Keratinocyte (primary cell): ENCODE measurements around the gene KRTAP10-12. TPM values are rescaled to one million over a fixed set of nuclear protein-coding genes. Genes with fewer than 3 reads are reported as not detected.

Experiments
- DNase-seq: peaks from one replicate; pipeline ENCODE4 v3.0.0-alpha.2; 2011; ENCODE audit warnings: low read depth, missing footprints, low spot score
- FAIRE-seq: peaks from 2 replicates; lab custom pipeline; 2011; peaks lifted over from hg19 to GRCh38; lab: Jason Lieb, UNC
- H2AFZ ChIP-seq: 2 replicates; pipeline ENCODE4 v1.6.0; 2012; ENCODE audit warnings: low read length, control low read depth, inconsistent platforms; ENCODE audit not compliant: control insufficient read depth
- H3K27ac ChIP-seq: 2 replicates; pipeline ENCODE4 v1.5.1; 2011; ENCODE audit warnings: low read length; ENCODE audit not compliant: control insufficient read depth, insufficient read depth
- H3K27me3 ChIP-seq: 3 replicates; pipeline ENCODE4 v1.6.0; 2011; ENCODE audit warnings: low read length; ENCODE audit not compliant: control insufficient read depth, insufficient read depth; ENCODE audit errors: extremely low read depth
- H3K36me3 ChIP-seq, 2 experiments: 2 replicates in 1 of 2; 3 replicates in 1 of 2; pipeline ENCODE4 v1.5.1; 2011; ENCODE audit warnings: low read length in 2 of 2, mild to moderate bottlenecking in 1 of 2; ENCODE audit not compliant: control insufficient read depth in 2 of 2, insufficient read depth in 2 of 2; ENCODE audit errors: extremely low read depth in 1 of 2
- H3K4me1 ChIP-seq: 3 replicates; pipeline ENCODE4 v1.5.1; 2011; ENCODE audit warnings: low read length; ENCODE audit not compliant: control insufficient read depth, insufficient read depth; ENCODE audit errors: extremely low read depth
- H3K4me2 ChIP-seq: 3 replicates; pipeline ENCODE4 v1.6.0; 2011; ENCODE audit warnings: low read depth, low read length; ENCODE audit not compliant: control insufficient read depth, insufficient read depth; ENCODE audit errors: extremely low read depth
- H3K4me3 ChIP-seq, 3 experiments: fragments of 200-600 bp in 1 of 3; sonication (generic) in 1 of 3; 2 replicates in 2 of 3; 3 replicates in 1 of 3; pipeline ENCODE4 v1.5.1; 2011 to 2016; ENCODE audit warnings: low read length in 3 of 3, mild to moderate bottlenecking in 3 of 3, control low read depth in 2 of 3, inconsistent platforms in 1 of 3, low read depth in 1 of 3, mixed read lengths in 1 of 3, mixed run types in 1 of 3, moderate library complexity in 1 of 3; ENCODE audit not compliant: control insufficient read depth in 2 of 3, insufficient read depth in 2 of 3; ENCODE audit errors: extremely low read depth in 1 of 3
- H3K79me2 ChIP-seq: 2 replicates; pipeline ENCODE4 v1.6.0; 2012; ENCODE audit warnings: low read length; ENCODE audit not compliant: control insufficient read depth, insufficient read depth
- H3K9ac ChIP-seq: 3 replicates; pipeline ENCODE4 v1.6.0; 2011; ENCODE audit warnings: low read length; ENCODE audit not compliant: control insufficient read depth, insufficient read depth; ENCODE audit errors: extremely low read depth
- H3K9me1 ChIP-seq: 3 replicates; pipeline ENCODE4 v1.6.0; 2011; ENCODE audit warnings: low read length; ENCODE audit not compliant: control insufficient read depth, insufficient read depth; ENCODE audit errors: extremely low read depth
- H3K9me3 ChIP-seq: 2 replicates; pipeline ENCODE4 v1.5.1; 2012; ENCODE audit warnings: low read depth, low read length; ENCODE audit not compliant: control insufficient read depth
- H4K20me1 ChIP-seq: 3 replicates; pipeline ENCODE4 v1.6.0; 2011; ENCODE audit warnings: low read length; ENCODE audit not compliant: control insufficient read depth, insufficient read depth; ENCODE audit errors: extremely low read depth
- CTCF ChIP-seq, 3 experiments: IDR thresholded peaks in 1 of 3; conservative IDR thresholded peaks in 1 of 3; optimal IDR thresholded peaks in 1 of 3; 2 replicates in 2 of 3; 3 replicates in 1 of 3; pipeline versions ENCODE3 to v1.5.1; 2011; ENCODE audit warnings: low read length in 3 of 3, mild to moderate bottlenecking in 3 of 3, moderate library complexity in 2 of 3, control low read depth in 1 of 3, inconsistent platforms in 1 of 3; ENCODE audit not compliant: insufficient read depth in 2 of 3; ENCODE audit errors: extremely low read depth in 1 of 3
- EZH2 ChIP-seq: IDR thresholded peaks from one replicate; pipeline ENCODE4 v1.6.1; 2012; ENCODE audit warnings: inconsistent platforms, mild to moderate bottlenecking, low read length, moderate library complexity
- dilution Hi-C: fragments of 300-500 bp; cut with MboI; formaldehyde crosslinking; loops from one replicate; pipeline ENCODE4 v1.7.0; 2020; ENCODE audit warnings: low sequenced_read_pairs; ENCODE audit not compliant: extremely low pct_ligation_motif_present
- polyA plus RNA-seq, 5 experiments: library from polyadenylated mRNA; depleted of rRNA in 3 of 5; stranded (reverse) in 3 of 5; stranded (forward) in 1 of 5; unstranded in 1 of 5; fragments of >200 nt; gene quantifications; 1 replicate in 1 of 5; 2 replicates in 3 of 5; 3 replicates in 1 of 5; pipeline versions ENCODE4 v1.2.1 to v1.2.3, GENCODE V29; 2011 to 2012; ENCODE audit warnings: missing spikeins in 2 of 5, low read depth in 1 of 5, low replicate concordance in 1 of 5

The KRTAP10-12 gene
- polyA plus RNA-seq, 1 donor (not counting 4 experiments of a cell fraction or from before 2014, with no cell fraction given) = not detected

DNA sequence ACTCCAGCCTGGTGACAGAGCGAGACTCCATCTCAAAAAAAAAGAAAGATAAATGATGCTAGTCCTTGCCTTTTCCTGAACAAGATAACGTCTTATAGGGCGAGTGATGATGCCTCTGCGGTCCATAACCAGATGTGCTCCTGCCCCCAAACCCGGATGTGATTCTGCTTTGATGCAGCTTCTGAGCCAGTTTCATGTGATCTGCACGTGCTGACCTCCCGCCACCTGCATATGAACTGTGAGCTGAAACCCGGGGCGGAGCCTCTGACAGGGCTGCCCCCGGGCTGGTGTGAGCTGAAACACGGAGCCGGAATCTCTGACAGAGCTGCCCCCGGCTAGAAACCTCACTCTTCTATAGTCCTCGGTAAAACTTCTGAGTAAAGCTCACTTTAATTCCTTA is 43.8 kb upstream of the KRTAP10-12 start:
- Histone ChIP-seq H3K4me1 (no peaks in the 10 kb centered on the region), H3K4me3 (no peak overlapping the region), H3K9me1 (no peaks in the 10 kb centered on the region), H2AFZ (no peak overlapping the region), H3K9ac (no peak overlapping the region), H3K9me3 (no peaks in the 10 kb centered on the region), H4K20me1 (no peaks in the 10 kb centered on the region), H3K4me2 (no peak overlapping the region), H3K79me2 (no peaks in the 10 kb centered on the region), H3K27ac (no peak overlapping the region), H3K36me3 (no peaks in the 10 kb centered on the region), H3K27me3 (no peaks in the 10 kb centered on the region)
- FAIRE-seq (no peak), DNase-seq (no peak)
- TF ChIP-seq CTCF (optimal IDR thresholded peaks at IDR 0.05 in 1 of 3, IDR thresholded peaks at IDR 0.05 in 1 of 3, conservative IDR thresholded peaks at IDR 0.05 in 1 of 3; ENCODE audit: extremely low read depth in 1 of 3, insufficient read depth in 2 of 3, low read length in 3 of 3) (no peak), EZH2 (no peak)
- dilution Hi-C loops = no loop called here

GRCh38 chr21:44653656-44654575 is 43.1 kb upstream of the KRTAP10-12 start:
- no peaks in the 10 kb centered on the region for H3K27me3 ChIP-seq

More at GRCh38 chr21:44653656-44654575, 43.1 kb upstream of the KRTAP10-12 start:
- TF ChIP-seq CTCF (optimal IDR thresholded peaks at IDR 0.05 in 1 of 3, IDR thresholded peaks at IDR 0.05 in 1 of 3, conservative IDR thresholded peaks at IDR 0.05 in 1 of 3; ENCODE audit: extremely low read depth in 1 of 3, insufficient read depth in 2 of 3, low read length in 3 of 3) (no peak), EZH2 (no peak)
- Histone ChIP-seq H3K27ac (no peak overlapping the region), H3K9me3 (no peaks in the 10 kb centered on the region), H3K36me3 (no peaks in the 10 kb centered on the region), H3K4me3 (no peak overlapping the region), H2AFZ (no peak overlapping the region), H3K4me1 (no peaks in the 10 kb centered on the region), H3K9me1 (no peaks in the 10 kb centered on the region), H3K79me2 (no peaks in the 10 kb centered on the region), H4K20me1 (no peaks in the 10 kb centered on the region), H3K4me2 (no peak overlapping the region), H3K9ac (no peak overlapping the region)
- dilution Hi-C loops = no loop called here
- DNase-seq = no peak
- FAIRE-seq = no peak
